Measurements from ENCODE around the gene ACCSL.

Gene ACCSL

GRCh38 chr11:44049832-44050231, 2.1 kb downstream of the ACCSL start:
- no peaks in the 10 kb centered on the region for H3K9me3 ChIP-seq
- peaks cover 3% of the 10 kb centered on the region; the same call in 1 of the 2 replicates for H3K27me3 ChIP-seq (ENCODE audit: low read depth)
- no peak overlapping the region for H3K4me3 ChIP-seq
- H3K36me3 ChIP-seq (replicated peaks): no peaks in the 10 kb centered on the region
- no peak for DNase-seq (ENCODE audit: low spot score in 2 of 2)
- in situ Hi-C loops (cut with MboI; ENCODE audit: low sequenced_read_pairs): loop anchor here (10.0 kb wide), 1 partner anchor 155 kb away; no protein-coding TSS in a partner anchor
- H3K4me1 ChIP-seq: no peaks in the 10 kb centered on the region

GRCh38 chr11:44051171-44051570, 3.4 kb downstream of the ACCSL start:
- Histone ChIP-seq H3K4me1 (no peaks in the 10 kb centered on the region), H3K9me3 (no peaks in the 10 kb centered on the region), H3K36me3 (replicated peaks) (no peaks in the 10 kb centered on the region), H3K4me3 (no peak overlapping the region), H3K27me3 (ENCODE audit: low read depth) (peaks cover 3% of the 10 kb centered on the region; the same call in 1 of the 2 replicates)
- DNase-seq (ENCODE audit: low spot score in 2 of 2): no peak
- in situ Hi-C loops (cut with MboI; ENCODE audit: low sequenced_read_pairs): no loop called here

DNA sequence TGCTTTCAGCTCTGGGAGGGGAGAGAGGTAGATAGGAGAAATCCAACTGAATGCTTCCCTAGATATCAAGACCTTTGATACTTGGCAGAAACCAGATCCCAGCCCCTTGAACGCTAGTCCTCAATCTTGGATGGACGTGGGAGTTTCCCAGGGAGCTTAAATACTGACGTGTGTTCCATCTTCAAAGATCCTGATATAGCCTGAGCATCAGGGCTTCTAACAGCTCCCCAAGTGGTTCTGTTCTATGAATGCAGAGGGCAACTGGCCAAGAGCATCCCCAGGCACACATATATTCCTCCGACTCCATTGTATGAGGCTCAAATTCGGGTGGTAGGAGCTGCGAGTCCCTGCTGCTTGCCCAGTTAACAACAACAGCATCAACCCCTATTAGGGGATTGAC, 9.6 kb downstream of the ACCSL start:
- in situ Hi-C loops (cut with MboI; ENCODE audit: low sequenced_read_pairs): no loop called here
- Histone ChIP-seq H3K27me3 (ENCODE audit: low read depth) (no peaks in the 10 kb centered on the region), H3K36me3 (replicated peaks) (no peaks in the 10 kb centered on the region), H3K4me1 (no peaks in the 10 kb centered on the region), H3K9me3 (no peaks in the 10 kb centered on the region), H3K4me3 (no peak overlapping the region)
- DNase-seq (ENCODE audit: low spot score in 2 of 2): no peak

GRCh38 chr11:44058275-44058674, 10.5 kb downstream of the ACCSL start:
- DNase-seq (ENCODE audit: low spot score in 2 of 2): no peak
- in situ Hi-C loops (cut with MboI; ENCODE audit: low sequenced_read_pairs): no loop called here
- Histone ChIP-seq H3K9me3 (no peaks in the 10 kb centered on the region), H3K4me1 (peaks cover under 1% of the 10 kb centered on the region), H3K4me3 (no peak overlapping the region), H3K36me3 (replicated peaks) (no peaks in the 10 kb centered on the region), H3K27me3 (ENCODE audit: low read depth) (no peaks in the 10 kb centered on the region)

- Histone ChIP-seq H3K9me3 (no peaks in the 10 kb centered on the region), H3K36me3 (replicated peaks) (no peaks in the 10 kb centered on the region; the same call in 1 of the 2 replicates), H3K27me3 (ENCODE audit: low read depth) (no peaks in the 10 kb centered on the region), H3K4me3 (peak overlapping the region; percentile 51), H3K4me1 (peaks cover 9% of the 10 kb centered on the region)
- DNase-seq (ENCODE audit: low spot score in 2 of 2): peak in 1 of 2 experiments; percentile 3
- in situ Hi-C loops (cut with MboI; ENCODE audit: low sequenced_read_pairs): no loop called here
Observed at GRCh38 chr11:44065161-44065661, 17.4 kb downstream of the ACCSL start.

DNA sequence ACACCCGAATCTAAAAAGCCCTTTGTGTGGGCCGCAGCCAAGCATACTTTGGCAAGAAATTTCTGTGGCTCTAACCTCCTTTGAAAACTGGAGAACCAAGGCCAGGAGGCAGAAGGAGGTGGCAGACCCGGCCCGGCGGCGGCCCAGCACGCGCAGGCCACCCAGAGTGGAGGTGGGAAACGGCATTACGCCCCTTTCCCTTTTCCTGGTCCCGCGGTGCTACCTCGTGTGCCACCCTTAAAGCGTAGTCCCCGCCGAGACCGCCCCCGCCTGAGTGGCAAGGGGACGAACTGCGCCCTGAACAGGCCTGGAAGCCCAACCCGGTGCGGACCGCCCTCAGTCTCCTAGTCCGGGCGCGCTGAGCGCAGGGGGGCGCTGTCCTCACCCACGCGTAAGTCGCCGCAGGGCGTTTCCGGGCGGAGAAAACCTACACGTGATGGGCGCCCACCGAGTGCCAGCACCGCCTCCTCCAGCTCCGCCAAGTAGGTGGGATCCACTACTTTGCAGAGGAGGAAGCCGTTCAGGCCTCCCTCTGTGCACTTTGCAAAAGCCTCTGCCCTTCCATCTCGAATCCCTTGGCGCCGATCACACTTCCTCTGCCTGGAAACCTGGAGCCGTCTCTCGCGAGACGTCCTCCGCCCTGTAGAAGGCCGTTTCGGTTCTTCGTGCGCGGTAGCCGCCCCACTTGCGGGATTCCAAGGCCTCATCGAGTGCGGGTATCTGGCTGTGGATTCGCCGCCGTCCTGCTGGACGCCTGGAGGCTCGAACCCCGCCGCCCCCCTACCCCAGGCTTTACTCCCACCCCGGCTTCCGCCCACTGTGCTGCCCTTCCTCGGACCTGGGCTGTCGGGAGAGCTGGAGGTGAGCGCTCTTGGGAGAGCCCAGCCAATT, 18.3 kb downstream of the ACCSL start, which contains the start of gene ACCS:
ACCS (plus strand) TSS at position 430 of the 891 bp plus-strand sequence. CDS start 1,358 bp downstream, outside the sequence.
- Histone ChIP-seq H3K4me1 (peaks cover 9% of the 10 kb centered on the region), H3K4me3 (peak within 1 kb of the TSS; percentile 51), H3K9me3 (no peaks in the 10 kb centered on the region), H3K27me3 (ENCODE audit: low read depth) (no peaks in the 10 kb centered on the region), H3K36me3 (replicated peaks) (no peaks in the 10 kb centered on the region; the same call in 1 of the 2 replicates)
- in situ Hi-C loops (cut with MboI; ENCODE audit: low sequenced_read_pairs): no loop called here
- peak; percentile 84 to 95 for DNase-seq (ENCODE audit: low spot score in 2 of 2)

DNA sequence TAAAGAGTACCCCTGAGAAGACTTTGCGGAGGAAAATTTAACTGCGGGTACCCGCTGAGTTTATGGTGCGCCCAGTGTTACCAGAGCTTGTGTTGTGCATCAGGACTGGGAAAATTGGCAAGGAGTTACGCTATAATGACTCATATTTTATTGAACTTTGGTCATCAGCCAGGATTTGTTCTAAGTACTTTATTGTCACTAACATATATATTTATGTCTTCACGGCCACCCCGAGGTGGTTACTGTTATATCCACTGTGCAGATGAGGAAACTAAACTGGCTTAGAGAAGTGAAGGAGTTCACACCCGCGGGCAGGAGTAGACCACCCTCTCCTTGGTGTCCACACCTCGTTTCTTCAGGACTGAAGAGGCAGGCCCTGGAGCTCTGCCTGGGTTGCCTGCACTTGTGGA, 19.0 kb downstream of the ACCSL start:
- H3K4me1 ChIP-seq: peaks cover 9% of the 10 kb centered on the region
- peaks cover 4% of the 10 kb centered on the region for H3K36me3 ChIP-seq (replicated peaks)
- H3K9me3 ChIP-seq: no peaks in the 10 kb centered on the region
- H3K4me3 ChIP-seq: peak overlapping the region; percentile 51
- no peak for DNase-seq (ENCODE audit: low spot score in 2 of 2)
- in situ Hi-C loops (cut with MboI; ENCODE audit: low sequenced_read_pairs): no loop called here
- H3K27me3 ChIP-seq (ENCODE audit: low read depth): no peaks in the 10 kb centered on the region

- no peaks in the 10 kb centered on the region for H3K9me3 ChIP-seq
- DNase-seq (ENCODE audit: low spot score in 2 of 2): no peak
- H3K4me1 ChIP-seq: peaks cover 9% of the 10 kb centered on the region
- H3K27me3 ChIP-seq (ENCODE audit: low read depth): no peaks in the 10 kb centered on the region
- in situ Hi-C loops (cut with MboI; ENCODE audit: low sequenced_read_pairs): no loop called here
- peaks cover 4% of the 10 kb centered on the region for H3K36me3 ChIP-seq (replicated peaks)
- H3K4me3 ChIP-seq: peak overlapping the region; percentile 51
Observed at GRCh38 chr11:44067266-44067665, 19.5 kb downstream of the ACCSL start.

DNA sequence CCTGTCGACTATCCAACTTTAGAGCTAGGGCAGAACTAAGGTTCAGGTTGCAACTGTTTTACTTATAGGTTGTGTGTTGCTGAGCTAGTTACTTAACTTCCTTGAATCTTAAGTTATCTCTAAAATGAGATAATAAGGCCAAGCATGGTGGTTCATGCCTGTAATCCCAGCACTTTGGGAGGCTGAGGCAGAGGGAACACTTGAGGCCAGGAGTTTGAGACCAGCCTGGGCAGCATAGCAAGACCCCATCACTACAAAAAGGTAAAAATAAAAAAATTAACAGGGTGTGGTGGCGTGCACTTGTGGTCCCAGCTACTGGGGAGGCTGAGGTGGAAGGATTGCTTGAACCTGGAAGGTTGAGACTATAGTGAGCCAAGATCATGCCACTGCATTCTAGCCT, 20.4 kb downstream of the ACCSL start:
- in situ Hi-C loops (cut with MboI; ENCODE audit: low sequenced_read_pairs): no loop called here
- DNase-seq (ENCODE audit: low spot score in 2 of 2): no peak

GRCh38 chr11:44071157-44071556, 23.4 kb downstream of the ACCSL start:
- Histone ChIP-seq H3K4me1 (no peaks in the 10 kb centered on the region), H3K4me3 (no peak overlapping the region), H3K27me3 (ENCODE audit: low read depth) (no peaks in the 10 kb centered on the region), H3K9me3 (no peaks in the 10 kb centered on the region), H3K36me3 (replicated peaks) (peaks cover 4% of the 10 kb centered on the region)
- no peak for DNase-seq (ENCODE audit: low spot score in 2 of 2)
- in situ Hi-C loops (cut with MboI; ENCODE audit: low sequenced_read_pairs): no loop called here

More for the DNA sequence above, 20.4 kb downstream of the ACCSL start:
- Histone ChIP-seq H3K4me3 (no peak overlapping the region), H3K27me3 (ENCODE audit: low read depth) (no peaks in the 10 kb centered on the region), H3K36me3 (replicated peaks) (peaks cover 4% of the 10 kb centered on the region), H3K9me3 (no peaks in the 10 kb centered on the region), H3K4me1 (peaks cover 9% of the 10 kb centered on the region)

GRCh38 chr11:44072757-44073658, 25.2 kb downstream of the ACCSL start:
- in situ Hi-C loops (cut with MboI; ENCODE audit: low sequenced_read_pairs): no loop called here

GRCh38 chr11:44078794-44079193, 31.0 kb downstream of the ACCSL start:
- Histone ChIP-seq H3K9me3 (no peaks in the 10 kb centered on the region), H3K27me3 (ENCODE audit: low read depth) (no peaks in the 10 kb centered on the region), H3K4me1 (peaks cover 3% of the 10 kb centered on the region), H3K36me3 (replicated peaks) (no peaks in the 10 kb centered on the region), H3K4me3 (no peak overlapping the region)
- in situ Hi-C loops (cut with MboI; ENCODE audit: low sequenced_read_pairs): no loop called here
- DNase-seq (ENCODE audit: low spot score in 2 of 2): no peak

More at GRCh38 chr11:44072757-44073658, 25.2 kb downstream of the ACCSL start:
- DNase-seq (ENCODE audit: low spot score in 2 of 2): no peak
- Histone ChIP-seq H3K36me3 (replicated peaks) (peaks cover 4% of the 10 kb centered on the region), H3K9me3 (no peaks in the 10 kb centered on the region), H3K27me3 (ENCODE audit: low read depth) (no peaks in the 10 kb centered on the region), H3K4me3 (no peak overlapping the region), H3K4me1 (peaks cover 3% of the 10 kb centered on the region)

- Histone ChIP-seq H3K27me3 (ENCODE audit: low read depth) (no peaks in the 10 kb centered on the region), H3K4me1 (peaks cover 3% of the 10 kb centered on the region), H3K9me3 (no peaks in the 10 kb centered on the region), H3K36me3 (replicated peaks) (no peaks in the 10 kb centered on the region), H3K4me3 (no peak overlapping the region)
- no peak for DNase-seq (ENCODE audit: low spot score in 2 of 2)
- in situ Hi-C loops (cut with MboI; ENCODE audit: low sequenced_read_pairs): no loop called here
Observed at GRCh38 chr11:44079376-44079775, 31.6 kb downstream of the ACCSL start.

Data from HAP-1 (cell line).